ENCODE measurements around the gene DENND1C.

DNA sequence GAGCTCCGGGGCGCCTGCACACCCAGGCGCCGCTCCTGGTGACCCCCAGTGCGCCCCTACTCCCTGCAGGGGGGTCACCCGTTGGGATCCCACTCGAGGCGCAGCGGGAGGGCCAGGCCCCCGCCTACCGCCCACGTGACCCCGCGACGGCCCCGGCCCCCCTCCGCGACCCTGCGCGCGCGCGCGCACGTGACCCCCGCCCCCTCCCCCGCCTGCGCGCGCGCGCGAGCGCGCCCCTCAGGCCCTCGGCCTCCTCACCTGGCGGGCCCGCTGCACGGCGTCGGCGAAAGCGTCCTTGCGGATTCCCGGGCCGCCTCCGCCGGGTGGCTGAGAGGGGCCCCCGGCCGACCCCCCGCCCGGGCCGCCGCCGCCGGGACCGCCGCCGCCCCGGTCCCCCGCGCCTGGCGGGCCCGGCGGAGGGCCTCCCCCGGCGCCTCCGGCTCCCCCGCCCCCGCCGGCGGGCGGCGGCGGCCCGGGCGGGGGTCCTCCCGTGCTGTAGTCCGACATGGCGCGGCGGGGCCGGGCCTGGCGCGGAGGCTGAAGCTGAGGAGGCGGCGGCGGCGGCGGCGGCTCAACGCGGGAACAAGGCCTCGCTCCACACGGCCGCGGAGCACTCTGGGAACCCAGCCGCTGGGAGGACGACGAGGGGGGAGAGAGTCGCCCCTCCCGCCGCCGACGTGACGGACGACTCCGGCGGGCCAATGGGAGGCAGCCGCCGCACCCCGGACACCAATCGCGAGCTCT, 57.2 kb downstream of the DENND1C start, which contains the start of gene KHSRP:
- TF ChIP-seq, protein P1, sequence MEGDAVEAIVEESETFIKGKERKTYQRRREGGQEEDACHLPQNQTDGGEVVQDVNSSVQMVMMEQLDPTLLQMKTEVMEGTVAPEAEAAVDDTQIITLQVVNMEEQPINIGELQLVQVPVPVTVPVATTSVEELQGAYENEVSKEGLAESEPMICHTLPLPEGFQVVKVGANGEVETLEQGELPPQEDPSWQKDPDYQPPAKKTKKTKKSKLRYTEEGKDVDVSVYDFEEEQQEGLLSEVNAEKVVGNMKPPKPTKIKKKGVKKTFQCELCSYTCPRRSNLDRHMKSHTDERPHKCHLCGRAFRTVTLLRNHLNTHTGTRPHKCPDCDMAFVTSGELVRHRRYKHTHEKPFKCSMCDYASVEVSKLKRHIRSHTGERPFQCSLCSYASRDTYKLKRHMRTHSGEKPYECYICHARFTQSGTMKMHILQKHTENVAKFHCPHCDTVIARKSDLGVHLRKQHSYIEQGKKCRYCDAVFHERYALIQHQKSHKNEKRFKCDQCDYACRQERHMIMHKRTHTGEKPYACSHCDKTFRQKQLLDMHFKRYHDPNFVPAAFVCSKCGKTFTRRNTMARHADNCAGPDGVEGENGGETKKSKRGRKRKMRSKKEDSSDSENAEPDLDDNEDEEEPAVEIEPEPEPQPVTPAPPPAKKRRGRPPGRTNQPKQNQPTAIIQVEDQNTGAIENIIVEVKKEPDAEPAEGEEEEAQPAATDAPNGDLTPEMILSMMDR (IDR thresholded peaks at IDR 0.05), result no peak
- peak; percentile 67 to 72 for TF ChIP-seq POLR2A (IDR thresholded peaks at IDR 0.05)
